Uterus (tissue), 2 donors: ENCODE results near the gene AP3B1.

Experiments
- CTCF ChIP-seq, 4 experiments: fragments of 200-600 bp in 2 of 4; fragments of 450-650 bp in 2 of 4; sonication (generic) in 2 of 4; IDR thresholded peaks; one replicate each; pipeline ENCODE4 v1.5.1; 2016 to 2019; ENCODE audit warnings: antibody characterized with exemption in 4 of 4, mild to moderate bottlenecking in 2 of 4, moderate library complexity in 1 of 4
- POLR2A ChIP-seq, 2 donors: fragments of 450-650 bp; IDR thresholded peaks; one replicate each; pipeline ENCODE4 v1.6.1; 2016; ENCODE audit warnings: antibody characterized with exemption in 2 of 2, mild to moderate bottlenecking in 1 of 2, moderate library complexity in 1 of 2

DNA sequence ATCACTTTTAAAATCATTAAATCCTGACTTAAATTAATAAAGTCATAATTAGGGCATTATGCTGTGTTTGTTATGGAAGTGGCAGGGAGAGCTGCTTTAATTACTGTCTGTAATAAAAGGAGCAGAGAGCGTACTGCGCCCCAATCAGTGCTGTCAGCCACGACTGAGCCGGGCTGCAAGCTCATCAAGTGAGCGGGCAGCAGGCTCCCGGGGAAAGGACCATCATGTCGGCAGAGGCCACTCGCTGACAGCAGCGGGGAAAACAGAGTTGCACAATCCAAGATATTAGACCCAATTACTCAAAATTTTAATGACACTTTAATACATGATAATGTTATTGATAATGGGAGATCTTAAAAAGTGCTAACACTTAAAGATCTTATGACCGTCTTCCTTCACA, 181.6 kb downstream of the AP3B1 start:
- no peak for TF ChIP-seq CTCF (IDR thresholded peaks at IDR 0.05)
- TF ChIP-seq POLR2A (IDR thresholded peaks at IDR 0.05), result no peak
